ENCODE results near the gene SNRPB. TPM values are rescaled to one million over a fixed set of nuclear protein-coding genes. Genes with fewer than 3 reads are reported as not detected.

Gene SNRPB

Small RNA genes within 50 kb of the gene (small RNA-seq; reads per million reads assigned to genes)
- gene RF00019 (ENCODE audit: low read depth), result not detected

Data from mesenchymal stem cell (in vitro differentiated cells and primary cell).